H54 (cell line): ENCODE data around the gene OPN1MW2.
"Not testable (repeated sequence)": the region's sequence is repeated elsewhere in the genome, so short reads cannot be mapped to it uniquely, and the experiment has no call there.

ENCODE experiments used
- DNase-seq: peaks from one replicate; pipeline ENCODE4 v3.0.0; 2011; ENCODE audit warnings: low spot score, mixed read lengths; ENCODE audit not compliant: insufficient read length
- FAIRE-seq: peaks from 3 replicates; lab custom pipeline; 2011; peaks lifted over from hg19 to GRCh38; lab: Jason Lieb, UNC

The OPN1MW2 gene

GRCh38 chrX:154258711-154259110 is 39.2 kb downstream of the OPN1MW2 start:
- not testable (repeated sequence) for DNase-seq, FAIRE-seq

- not testable (repeated sequence) for FAIRE-seq, DNase-seq
Observed at GRCh38 chrX:154263072-154263471, 43.5 kb downstream of the OPN1MW2 start.

GRCh38 chrX:154269245-154269644 is 49.7 kb downstream of the OPN1MW2 start:
- not testable (repeated sequence) for DNase-seq, FAIRE-seq
